ENCODE measurements around the gene MYOD1. TPM values are rescaled to one million over a fixed set of nuclear protein-coding genes. Genes with fewer than 3 reads are reported as not detected.

MYOD1 gene
- polyA plus RNA-seq, 1 experiment: not detected

GRCh38 chr11:17745023-17745772 is 25.8 kb downstream of the MYOD1 start:
- Histone ChIP-seq H3K4me3 (ENCODE audit: low read depth, low read length) (no peak overlapping the region), H3K27me3 (ENCODE audit: control insufficient read depth, insufficient read depth, low read length) (no peaks in the 10 kb centered on the region), H3K36me3 (ENCODE audit: control insufficient read depth, insufficient read depth, low read length) (no peaks in the 10 kb centered on the region)
- CTCF ChIA-PET: interaction anchor here (0.9 to 21.3 kb wide), 3 partner anchors 14 to 234 kb away, joined by 3 to 533 read pairs (median 19); no protein-coding TSS in a partner anchor
- no peak for DNase-seq (ENCODE audit: low read depth)
- TF ChIP-seq, protein P1, sequence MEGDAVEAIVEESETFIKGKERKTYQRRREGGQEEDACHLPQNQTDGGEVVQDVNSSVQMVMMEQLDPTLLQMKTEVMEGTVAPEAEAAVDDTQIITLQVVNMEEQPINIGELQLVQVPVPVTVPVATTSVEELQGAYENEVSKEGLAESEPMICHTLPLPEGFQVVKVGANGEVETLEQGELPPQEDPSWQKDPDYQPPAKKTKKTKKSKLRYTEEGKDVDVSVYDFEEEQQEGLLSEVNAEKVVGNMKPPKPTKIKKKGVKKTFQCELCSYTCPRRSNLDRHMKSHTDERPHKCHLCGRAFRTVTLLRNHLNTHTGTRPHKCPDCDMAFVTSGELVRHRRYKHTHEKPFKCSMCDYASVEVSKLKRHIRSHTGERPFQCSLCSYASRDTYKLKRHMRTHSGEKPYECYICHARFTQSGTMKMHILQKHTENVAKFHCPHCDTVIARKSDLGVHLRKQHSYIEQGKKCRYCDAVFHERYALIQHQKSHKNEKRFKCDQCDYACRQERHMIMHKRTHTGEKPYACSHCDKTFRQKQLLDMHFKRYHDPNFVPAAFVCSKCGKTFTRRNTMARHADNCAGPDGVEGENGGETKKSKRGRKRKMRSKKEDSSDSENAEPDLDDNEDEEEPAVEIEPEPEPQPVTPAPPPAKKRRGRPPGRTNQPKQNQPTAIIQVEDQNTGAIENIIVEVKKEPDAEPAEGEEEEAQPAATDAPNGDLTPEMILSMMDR (IDR thresholded peaks at IDR 0.05; ENCODE audit: insufficient read depth, low read depth, low read length): no peak
- POLR2A ChIA-PET: no interaction called here

GRCh38 chr11:17746096-17746495 is 26.7 kb downstream of the MYOD1 start:
- TF ChIP-seq, protein P1 (IDR thresholded peaks at IDR 0.05; ENCODE audit: insufficient read depth, low read depth, low read length): no peak
- CTCF ChIA-PET: interaction anchor here (2.9 to 21.3 kb wide), 2 partner anchors 15 to 233 kb away, joined by 19 to 533 read pairs; no protein-coding TSS in a partner anchor
- peaks cover 1% of the 10 kb centered on the region; the same call in 1 of the 2 replicates for H3K27me3 ChIP-seq (ENCODE audit: control insufficient read depth, insufficient read depth, low read length)
- no peaks in the 10 kb centered on the region for H3K36me3 ChIP-seq (ENCODE audit: control insufficient read depth, insufficient read depth, low read length)
- POLR2A ChIA-PET: no interaction called here
- H3K4me3 ChIP-seq (ENCODE audit: low read depth, low read length): no peak overlapping the region
- no peak for DNase-seq (ENCODE audit: low read depth)

GRCh38 chr11:17747131-17747955 is 28.0 kb downstream of the MYOD1 start:
- no peak for DNase-seq (ENCODE audit: low read depth)
- POLR2A ChIA-PET: no interaction called here
- Histone ChIP-seq H3K4me3 (ENCODE audit: low read depth, low read length) (no peak overlapping the region), H3K27me3 (ENCODE audit: control insufficient read depth, insufficient read depth, low read length) (peaks cover 1% of the 10 kb centered on the region; the same call in 1 of the 2 replicates), H3K36me3 (ENCODE audit: control insufficient read depth, insufficient read depth, low read length) (no peaks in the 10 kb centered on the region)
- TF ChIP-seq, protein P1 (IDR thresholded peaks at IDR 0.05; ENCODE audit: insufficient read depth, low read depth, low read length): no peak
- CTCF ChIA-PET: interaction anchor here (1.8 to 21.3 kb wide), 4 partner anchors 11 to 232 kb away, joined by 6 to 533 read pairs (median 18); no protein-coding TSS in a partner anchor

DNA sequence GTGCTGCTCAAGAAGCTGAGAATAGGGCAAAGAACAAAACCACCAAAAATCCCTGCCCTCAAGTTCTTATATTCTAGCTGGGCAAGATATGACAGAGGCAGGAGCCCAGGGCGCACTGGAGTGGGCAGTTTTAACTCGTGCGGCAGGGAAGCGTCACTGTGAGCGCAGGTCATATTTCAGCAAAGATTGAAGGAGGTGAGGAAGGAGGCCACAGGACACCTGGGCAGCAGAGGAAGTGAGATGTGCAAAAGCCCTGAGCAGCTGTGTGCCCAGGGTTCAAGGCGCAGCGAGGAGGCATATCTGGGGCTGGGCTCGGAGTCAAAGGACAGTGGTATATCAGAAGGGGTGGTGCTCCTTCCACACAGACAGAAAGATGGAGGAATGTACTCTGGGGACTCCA is 28.7 kb downstream of the MYOD1 start:
- CTCF ChIA-PET: interaction anchor here (1.8 to 21.3 kb wide), 4 partner anchors 10 to 231 kb away, joined by 6 to 533 read pairs (median 18); no protein-coding TSS in a partner anchor
- POLR2A ChIA-PET: no interaction called here

More for the DNA sequence above, 28.7 kb downstream of the MYOD1 start:
- no peak for DNase-seq (ENCODE audit: low read depth)
- no peaks in the 10 kb centered on the region for H3K36me3 ChIP-seq (ENCODE audit: control insufficient read depth, insufficient read depth, low read length)
- no peak overlapping the region for H3K4me3 ChIP-seq (ENCODE audit: low read depth, low read length)
- TF ChIP-seq, protein P1 (IDR thresholded peaks at IDR 0.05; ENCODE audit: insufficient read depth, low read depth, low read length): no peak
- peaks cover 1% of the 10 kb centered on the region; the same call in 1 of the 2 replicates for H3K27me3 ChIP-seq (ENCODE audit: control insufficient read depth, insufficient read depth, low read length)
